H9 (cell line): ENCODE measurements around the gene KREMEN2. TPM values are rescaled to one million over a fixed set of nuclear protein-coding genes. Genes with fewer than 3 reads are reported as not detected.

Experiments
- DNase-seq: peaks from one replicate; pipeline ENCODE4 v3.0.0-alpha.2; 2017
- H2AFZ ChIP-seq: one replicate; pipeline ENCODE4 v1.6.1; 2013; ENCODE audit warnings: mild to moderate bottlenecking, low read length, control low read depth, moderate library complexity
- H2AK5ac ChIP-seq: 2 replicates; pipeline ENCODE4 v1.6.1; 2013; ENCODE audit warnings: low read length, control low read depth, mixed read lengths; ENCODE audit not compliant: insufficient read length
- H2BK120ac ChIP-seq: one replicate; pipeline ENCODE4 v1.6.1; 2013; ENCODE audit warnings: low read depth, mild to moderate bottlenecking, low read length, control low read depth, inconsistent platforms; ENCODE audit not compliant: poor library complexity, severe bottlenecking
- H2BK12ac ChIP-seq: 2 replicates; pipeline ENCODE4 v1.6.1; 2013; ENCODE audit warnings: low read length, control low read depth, mixed read lengths, low read depth; ENCODE audit not compliant: insufficient read length
- H2BK15ac ChIP-seq: 2 replicates; pipeline ENCODE4 v1.6.1; 2013; ENCODE audit warnings: low read depth, low read length, control low read depth
- H2BK20ac ChIP-seq: one replicate; pipeline ENCODE4 v1.6.1; 2013; ENCODE audit warnings: low read depth, mild to moderate bottlenecking, low read length, control low read depth, inconsistent platforms; ENCODE audit not compliant: poor library complexity, severe bottlenecking
- H2BK5ac ChIP-seq: 2 replicates; pipeline ENCODE4 v1.6.1; 2013; ENCODE audit warnings: low read length, control low read depth, mixed read lengths; ENCODE audit not compliant: insufficient read length
- H3K14ac ChIP-seq: 2 replicates; pipeline ENCODE4 v1.6.1; 2013; ENCODE audit warnings: low read length, control low read depth; ENCODE audit not compliant: insufficient read depth
- H3K18ac ChIP-seq: 2 replicates; pipeline ENCODE4 v1.6.1; 2013; ENCODE audit warnings: low read depth, mild to moderate bottlenecking, mixed read lengths, low read length, control low read depth; ENCODE audit not compliant: insufficient read length
- H3K23ac ChIP-seq: 2 replicates; pipeline ENCODE4 v1.6.1; 2013; ENCODE audit warnings: low read length, control low read depth, mixed read lengths, low read depth; ENCODE audit not compliant: insufficient read length
- H3K23me2 ChIP-seq: 2 replicates; pipeline ENCODE4 v1.6.1; 2013; ENCODE audit warnings: low read depth, mild to moderate bottlenecking, mixed read lengths, low read length, control low read depth; ENCODE audit not compliant: insufficient read length, poor library complexity, severe bottlenecking
- H3K27ac ChIP-seq: 2 replicates; pipeline ENCODE4 v1.5.1; 2013; ENCODE audit warnings: low read length, control low read depth, mixed read lengths, low read depth; ENCODE audit not compliant: insufficient read length
- H3K27me3 ChIP-seq: 2 replicates; pipeline ENCODE4 v1.6.1; 2013; ENCODE audit warnings: low read length, control low read depth, inconsistent platforms; ENCODE audit not compliant: insufficient read depth
- H3K4ac ChIP-seq: 2 replicates; pipeline ENCODE4 v1.6.1; 2013; ENCODE audit warnings: low read depth, mild to moderate bottlenecking, control low read depth, inconsistent platforms, low read length, moderate library complexity
- H3K4me1 ChIP-seq: 2 replicates; pipeline ENCODE4 v1.6.1; 2013; ENCODE audit warnings: low read length, control low read depth, inconsistent platforms; ENCODE audit not compliant: insufficient read depth
- H3K4me2 ChIP-seq: 2 replicates; pipeline ENCODE4 v1.6.1; 2013; ENCODE audit warnings: low read length, control low read depth, mixed read lengths; ENCODE audit not compliant: insufficient read length, insufficient read depth
- H3K56ac ChIP-seq: 2 replicates; pipeline ENCODE4 v1.6.1; 2013; ENCODE audit warnings: low read depth, mild to moderate bottlenecking, mixed read lengths, low read length, control low read depth; ENCODE audit not compliant: insufficient read length
- H3K79me1 ChIP-seq: 2 replicates; pipeline ENCODE4 v1.6.1; 2013; ENCODE audit warnings: low read depth, mild to moderate bottlenecking, moderate library complexity, low read length, control low read depth, inconsistent platforms; ENCODE audit not compliant: insufficient read depth, poor library complexity, severe bottlenecking
- H3K79me2 ChIP-seq: 2 replicates; pipeline ENCODE4 v1.6.1; 2013; ENCODE audit warnings: low read length, control low read depth, inconsistent platforms; ENCODE audit not compliant: insufficient read depth
- H3K9ac ChIP-seq: 2 replicates; pipeline ENCODE4 v1.6.1; 2013; ENCODE audit warnings: low read length, control low read depth, mixed read lengths; ENCODE audit not compliant: insufficient read length; ENCODE audit errors: extremely low read depth
- H3K9me3 ChIP-seq: one replicate; pipeline ENCODE4 v1.6.1; 2013; ENCODE audit warnings: low read depth, low read length, inconsistent platforms; ENCODE audit not compliant: control insufficient read depth
- H3T11ph ChIP-seq: one replicate; pipeline ENCODE4 v1.6.1; 2013; ENCODE audit warnings: mild to moderate bottlenecking, low read length, control low read depth, inconsistent platforms
- H4K20me1 ChIP-seq: one replicate; pipeline ENCODE4 v1.6.1; 2013; ENCODE audit not compliant: control insufficient read depth, insufficient read length, insufficient read depth
- H4K5ac ChIP-seq: 2 replicates; pipeline ENCODE4 v1.6.1; 2013; ENCODE audit warnings: low read depth, mild to moderate bottlenecking, mixed read lengths, low read length, control low read depth; ENCODE audit not compliant: insufficient read length
- H4K8ac ChIP-seq: replicated peaks from 2 replicates; pipeline ENCODE4 v1.6.1; 2013; ENCODE audit warnings: low read length, control low read depth, mixed read lengths, low read depth; ENCODE audit not compliant: insufficient read length
- H4K91ac ChIP-seq: 2 replicates; pipeline ENCODE4 v1.6.1; 2013; ENCODE audit warnings: low read depth, mild to moderate bottlenecking, moderate library complexity, mixed read lengths, low read length, control low read depth; ENCODE audit not compliant: insufficient read length
- H3K27ac Mint-ChIP-seq, 3 experiments: 2 replicates in 2 of 3; 3 replicates in 1 of 3; pipeline ENCODE4 v1.8.0; 2020 to 2021; ENCODE audit warnings: mixed read lengths in 3 of 3, mild to moderate bottlenecking in 1 of 3, moderate library complexity in 1 of 3
- H3K27me3 Mint-ChIP-seq: 2 replicates; pipeline ENCODE4 v1.8.0; 2021; ENCODE audit warnings: low read depth, mild to moderate bottlenecking, moderate library complexity, mixed read lengths
- H3K36me3 Mint-ChIP-seq, 3 experiments: 2 replicates in 2 of 3; 3 replicates in 1 of 3; pipeline ENCODE4 v1.8.0; 2020 to 2021; ENCODE audit warnings: low read depth in 3 of 3, mixed read lengths in 3 of 3; ENCODE audit not compliant: insufficient read depth in 1 of 3
- H3K4me1 Mint-ChIP-seq, 2 experiments: 2 replicates each; pipeline ENCODE4 v1.8.0; 2020; ENCODE audit warnings: mixed read lengths in 2 of 2
- H3K4me3 Mint-ChIP-seq, 2 experiments: 2 replicates in 1 of 2; 3 replicates in 1 of 2; pipeline ENCODE4 v1.8.0; 2020 to 2021; ENCODE audit warnings: mild to moderate bottlenecking in 2 of 2, mixed read lengths in 2 of 2, moderate library complexity in 1 of 2
- H3K9me3 Mint-ChIP-seq, 2 experiments: 2 replicates in 1 of 2; 3 replicates in 1 of 2; pipeline ENCODE4 v1.8.0; 2020; ENCODE audit warnings: mild to moderate bottlenecking in 2 of 2, mixed read lengths in 2 of 2, moderate library complexity in 1 of 2
- CTCF ChIP-seq: fragments of 200-600 bp; sonication (generic); conservative IDR thresholded peaks from 3 replicates; pipeline ENCODE4 v1.8.0; 2021; ENCODE audit warnings: antibody characterized with exemption, mild to moderate bottlenecking
- WGBS: extraction: QIAGEN DNeasy Blood & Tissue Kit; methylation state at CpG from one replicate; pipeline ENCODE4 v1.1.7; 2013; ENCODE audit warnings: missing lambda C conversion rate, low lambda C conversion rate, mixed read lengths; ENCODE audit not compliant: insufficient read length; ENCODE audit errors: extremely low coverage; 5-methylcytosine and 5-hydroxymethylcytosine counted together
- total RNA-seq: library from RNA; stranded (reverse); gene quantifications from 2 replicates; pipeline ENCODE4 v1.2.1, GENCODE V29; 2021

Gene KREMEN2
- total RNA-seq, 1 experiment from 2014 or later = 12.8 TPM

GRCh38 chr16:2973093-2973492 is 9.0 kb downstream of the KREMEN2 start:
- H3K36me3 Mint-ChIP-seq = peaks cover 9 to 46% (median 39%) of the 10 kb centered on the region in 3 experiments; a peak in 6 of 7 replicates
- H3K4me1 ChIP-seq = no peaks in the 10 kb centered on the region
- no CpG with 5 or more reads among the region's 5 CpGs for WGBS

More at GRCh38 chr16:2973093-2973492, 9.0 kb downstream of the KREMEN2 start:
- H3K27ac Mint-ChIP-seq = no peak overlapping the region
- H3K27me3 Mint-ChIP-seq = peaks cover 6% of the 10 kb centered on the region
- H2BK5ac ChIP-seq = no peak overlapping the region
- no peak overlapping the region for H3K14ac ChIP-seq
- no peak overlapping the region for H2BK20ac ChIP-seq
- no peak overlapping the region for H2AK5ac ChIP-seq
- H2BK120ac ChIP-seq = no peak overlapping the region
- no peak overlapping the region for H3T11ph ChIP-seq
- H3K56ac ChIP-seq = no peak overlapping the region
- H4K8ac ChIP-seq = no peak overlapping the region
- no peak overlapping the region for H4K5ac ChIP-seq
- H4K20me1 ChIP-seq = peaks cover 3% of the 10 kb centered on the region
- H3K27me3 ChIP-seq = no peaks in the 10 kb centered on the region
- H3K9me3 ChIP-seq = no peaks in the 10 kb centered on the region
- no peak overlapping the region for H2BK15ac ChIP-seq
- TF ChIP-seq CTCF = no peak
- no peaks in the 10 kb centered on the region for H3K9me3 Mint-ChIP-seq
- no peaks in the 10 kb centered on the region for H3K79me2 ChIP-seq
- no peak overlapping the region for H4K91ac ChIP-seq
- H3K4me2 ChIP-seq = no peak overlapping the region
- no peaks in the 10 kb centered on the region for H3K79me1 ChIP-seq
- H3K23ac ChIP-seq = no peak overlapping the region
- H2AFZ ChIP-seq = no peak overlapping the region
- peaks cover 19 to 22% of the 10 kb centered on the region in 2 experiments for H3K4me1 Mint-ChIP-seq
- H3K18ac ChIP-seq = no peak overlapping the region
- H2BK12ac ChIP-seq = no peak overlapping the region
- no peak for DNase-seq
- peaks cover 6% of the 10 kb centered on the region for H3K23me2 ChIP-seq
- H3K9ac ChIP-seq = no peak overlapping the region
- H3K4me3 Mint-ChIP-seq = no peak overlapping the region
- H3K27ac ChIP-seq = no peak overlapping the region
- no peak overlapping the region for H3K4ac ChIP-seq
